Caco-2 (cell line): ENCODE measurements around the gene CABLES2. TPM values are rescaled to one million over a fixed set of nuclear protein-coding genes. Genes with fewer than 3 reads are reported as not detected.
A peak's percentile ranks its signal among the peaks of the same experiment; 100 is the strongest.

Source experiments
- BruUV-seq: library from RNA; stranded (reverse); fragments of 400-500 nt; replicated peaks from 2 replicates; lab custom pipeline; 2021; lab: Mats Ljungman, UMichigan
- CTCF ChIA-PET: fragments of 300-600 bp; sonication (Branson Sonifier 250); formaldehyde crosslinking; loops from one replicate; lab custom pipeline; 2022; ENCODE audit warnings: antibody characterized with exemption; lab: Charles Lee
- POLR2A ChIA-PET: fragments of 300-600 bp; sonication (Branson Sonifier 250); formaldehyde crosslinking; loops from one replicate; lab custom pipeline; 2022; ENCODE audit warnings: antibody characterized with exemption; lab: Charles Lee
- DNase-seq, 2 experiments: peaks; one replicate each; pipeline versions ENCODE4 v3.0.0 to v3.0.0-alpha.2; 2020 to 2022
- H3K27me3 ChIP-seq: replicated peaks from 2 replicates; pipeline ENCODE4 v1.6.0; 2011; ENCODE audit warnings: low read length; ENCODE audit not compliant: control insufficient read depth, insufficient read depth
- H3K36me3 ChIP-seq: 2 replicates; pipeline ENCODE4 v1.5.1; 2011; ENCODE audit warnings: low read length; ENCODE audit not compliant: control insufficient read depth, insufficient read depth
- H3K4me1 ChIP-seq: fragments of 250-450 bp; sonication (Bioruptor Pico); 2 replicates; pipeline ENCODE4 v1.5.1; 2020; ENCODE audit warnings: mild to moderate bottlenecking
- H3K4me3 ChIP-seq: 2 replicates; pipeline ENCODE4 v1.5.1; 2011; ENCODE audit warnings: low read depth, mild to moderate bottlenecking, control low read depth, low read length
- H3K9me3 ChIP-seq: fragments of 250-450 bp; sonication (Bioruptor Pico); 2 replicates; pipeline ENCODE4 v1.5.1; 2020; ENCODE audit warnings: mild to moderate bottlenecking, moderate library complexity
- H3K27ac Mint-ChIP-seq: one replicate; pipeline ENCODE4 v1.8.0; 2022; ENCODE audit warnings: mixed read lengths; ENCODE audit not compliant: unreplicated experiment
- H3K27me3 Mint-ChIP-seq: one replicate; pipeline ENCODE4 v1.8.0; 2022; ENCODE audit warnings: mixed read lengths; ENCODE audit not compliant: insufficient read depth, unreplicated experiment
- H3K36me3 Mint-ChIP-seq: one replicate; pipeline ENCODE4 v1.8.0; 2022; ENCODE audit warnings: mild to moderate bottlenecking, mixed read lengths; ENCODE audit not compliant: insufficient read depth, unreplicated experiment
- H3K4me1 Mint-ChIP-seq: one replicate; pipeline ENCODE4 v1.8.0; 2022; ENCODE audit warnings: low read depth, mixed read lengths; ENCODE audit not compliant: unreplicated experiment
- H3K4me3 Mint-ChIP-seq: one replicate; pipeline ENCODE4 v1.8.0; 2022; ENCODE audit warnings: mild to moderate bottlenecking, moderate library complexity, mixed read lengths; ENCODE audit not compliant: unreplicated experiment
- H3K9me3 Mint-ChIP-seq: one replicate; pipeline ENCODE4 v1.8.0; 2022; ENCODE audit warnings: mixed read lengths; ENCODE audit not compliant: unreplicated experiment
- intact Hi-C: fragments of 100-400 bp; cut with micrococcal nuclease; formaldehyde crosslinking; loops from one replicate; pipeline ENCODE4 v1.10.0; 2022; ENCODE audit not compliant: unreplicated experiment
- total RNA-seq: library from RNA; stranded (reverse); gene quantifications from 2 replicates; pipeline ENCODE4 v1.2.3, GENCODE V29; 2022
- TF ChIP-seq, protein P1 (sequence below), 2 experiments: fragments of 200-600 bp in 1 of 2; IDR thresholded peaks; 1 replicate in 1 of 2; 2 replicates in 1 of 2; pipeline versions ENCODE4 v1.5.1 to v1.8.0; 2011 to 2022; ENCODE audit warnings: antibody characterized with exemption in 1 of 2, control low read depth in 1 of 2, inconsistent platforms in 1 of 2, low read depth in 1 of 2, low read length in 1 of 2, mild to moderate bottlenecking in 1 of 2, moderate library complexity in 1 of 2; ENCODE audit not compliant: insufficient read depth in 1 of 2, severe bottlenecking in 1 of 2, unreplicated experiment in 1 of 2

CABLES2 gene
- total RNA-seq, 1 experiment from 2014 or later, result 36.4 TPM

DNA sequence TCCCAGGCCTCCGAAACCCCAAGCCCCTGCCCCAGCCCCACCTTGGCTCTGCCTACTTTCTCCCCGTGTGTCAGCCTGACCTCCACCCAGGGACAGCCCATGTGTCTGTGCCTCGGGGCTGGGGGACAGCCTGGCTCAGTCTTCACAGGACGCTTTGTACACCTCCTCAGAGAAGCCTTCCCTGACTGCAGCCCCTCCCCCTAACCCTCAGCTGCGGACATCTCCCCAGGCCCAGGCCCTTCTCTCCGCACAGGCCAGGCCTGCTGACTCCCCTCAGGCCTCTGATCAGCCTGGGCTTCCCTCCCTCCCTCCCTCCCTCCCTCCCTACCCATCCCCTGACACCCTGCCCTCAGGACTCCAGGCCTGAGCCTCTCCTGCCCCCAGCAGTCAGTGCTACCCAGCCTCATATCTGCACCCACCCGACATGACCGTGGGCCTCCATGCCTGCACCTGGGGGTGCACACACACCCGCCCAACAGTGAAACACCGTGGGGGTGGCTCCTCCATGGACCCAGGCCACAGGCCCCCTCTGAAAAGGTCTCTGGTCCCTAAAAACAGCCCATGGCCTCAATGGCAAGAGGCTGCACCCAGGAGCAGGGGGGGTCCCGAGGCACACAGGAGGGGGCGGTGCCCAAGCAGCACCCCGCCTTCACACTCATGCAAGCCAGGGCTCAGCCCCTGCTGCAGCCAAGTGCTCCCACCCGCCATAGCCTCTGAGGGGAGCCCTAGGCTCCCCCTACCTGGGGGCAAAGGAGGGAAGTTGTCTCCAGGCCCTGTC, 52.9 kb downstream of the CABLES2 start:
- peaks cover 6% of the 10 kb centered on the region for H3K9me3 Mint-ChIP-seq
- H3K4me1 Mint-ChIP-seq, result peaks cover 13% of the 10 kb centered on the region
- CTCF ChIA-PET, result interaction anchor here (0.6 kb wide), 1 partner anchor 15 kb away, joined by 3 read pairs; no protein-coding TSS in a partner anchor
- intact Hi-C loops, result no loop called here
- H3K27me3 Mint-ChIP-seq, result no peaks in the 10 kb centered on the region
- Histone ChIP-seq H3K27me3 (no peaks in the 10 kb centered on the region), H3K4me1 (peaks cover 76% of the 10 kb centered on the region), H3K4me3 (no peak overlapping the region), H3K36me3 (peaks cover 29% of the 10 kb centered on the region), H3K9me3 (no peaks in the 10 kb centered on the region)
- no peak overlapping the region for H3K4me3 Mint-ChIP-seq
- peaks cover 100% of the 10 kb centered on the region for H3K36me3 Mint-ChIP-seq
- TF ChIP-seq, protein P1, sequence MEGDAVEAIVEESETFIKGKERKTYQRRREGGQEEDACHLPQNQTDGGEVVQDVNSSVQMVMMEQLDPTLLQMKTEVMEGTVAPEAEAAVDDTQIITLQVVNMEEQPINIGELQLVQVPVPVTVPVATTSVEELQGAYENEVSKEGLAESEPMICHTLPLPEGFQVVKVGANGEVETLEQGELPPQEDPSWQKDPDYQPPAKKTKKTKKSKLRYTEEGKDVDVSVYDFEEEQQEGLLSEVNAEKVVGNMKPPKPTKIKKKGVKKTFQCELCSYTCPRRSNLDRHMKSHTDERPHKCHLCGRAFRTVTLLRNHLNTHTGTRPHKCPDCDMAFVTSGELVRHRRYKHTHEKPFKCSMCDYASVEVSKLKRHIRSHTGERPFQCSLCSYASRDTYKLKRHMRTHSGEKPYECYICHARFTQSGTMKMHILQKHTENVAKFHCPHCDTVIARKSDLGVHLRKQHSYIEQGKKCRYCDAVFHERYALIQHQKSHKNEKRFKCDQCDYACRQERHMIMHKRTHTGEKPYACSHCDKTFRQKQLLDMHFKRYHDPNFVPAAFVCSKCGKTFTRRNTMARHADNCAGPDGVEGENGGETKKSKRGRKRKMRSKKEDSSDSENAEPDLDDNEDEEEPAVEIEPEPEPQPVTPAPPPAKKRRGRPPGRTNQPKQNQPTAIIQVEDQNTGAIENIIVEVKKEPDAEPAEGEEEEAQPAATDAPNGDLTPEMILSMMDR (IDR thresholded peaks at IDR 0.05; ENCODE audit: insufficient read depth in 1 of 2, low read depth in 1 of 2, low read length in 1 of 2, severe bottlenecking in 1 of 2, unreplicated experiment in 1 of 2), result no peak
- POLR2A ChIA-PET, result no interaction called here
- no peak for DNase-seq
- BruUV-seq, result no TSS peak
- H3K27ac Mint-ChIP-seq, result peak overlapping the region; percentile 80

DNA sequence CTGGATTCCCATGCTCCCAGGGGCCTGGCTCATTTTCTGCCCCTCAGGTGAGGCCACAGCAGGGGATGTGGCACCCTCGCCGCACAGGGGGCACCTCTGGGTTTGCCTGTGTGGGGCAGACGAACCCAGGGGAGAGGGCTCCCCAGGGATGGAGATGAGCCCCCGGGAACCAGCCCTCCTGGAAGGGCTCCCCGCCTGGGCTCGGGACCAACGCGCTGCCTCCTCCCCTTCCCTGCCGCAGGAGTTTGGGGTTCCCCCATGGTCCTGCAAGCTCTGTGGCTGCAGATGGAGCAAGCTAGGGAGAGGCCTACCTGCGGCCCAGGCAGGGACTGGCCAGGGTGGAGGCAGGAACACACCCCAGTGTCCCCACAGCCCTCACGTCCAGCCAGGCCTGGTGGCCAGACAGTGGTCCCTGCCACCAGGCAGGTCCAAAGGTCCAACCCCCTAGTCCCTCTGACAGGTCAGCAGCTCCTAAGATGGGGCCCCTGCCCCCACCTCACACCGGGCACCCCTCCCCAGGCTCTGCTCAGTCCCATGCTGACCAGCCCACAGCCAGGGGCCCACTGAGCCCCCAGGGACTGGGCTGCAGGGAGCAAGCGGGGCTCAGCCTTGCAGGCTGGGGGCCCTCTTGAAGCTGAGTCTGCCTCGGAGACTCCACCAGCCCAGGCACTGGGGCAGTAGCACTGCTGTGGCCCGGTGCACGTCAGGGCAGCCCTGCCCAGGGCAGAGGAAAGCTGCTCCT, 53.6 kb downstream of the CABLES2 start:
- intact Hi-C loops, result no loop called here
- H3K4me1 ChIP-seq, result peaks cover 68% of the 10 kb centered on the region
- CTCF ChIA-PET, result interaction anchor here (0.6 kb wide), 1 partner anchor 16 kb away, joined by 3 read pairs; no protein-coding TSS in a partner anchor
- no peak for DNase-seq
- Mint-ChIP-seq H3K4me1 (peaks cover 13% of the 10 kb centered on the region), H3K27me3 (no peaks in the 10 kb centered on the region), H3K4me3 (no peak overlapping the region), H3K36me3 (peaks cover 100% of the 10 kb centered on the region), H3K9me3 (peaks cover 14% of the 10 kb centered on the region), H3K27ac (peak overlapping the region; percentile 80)
- BruUV-seq, result no TSS peak
- H3K27me3 ChIP-seq, result no peaks in the 10 kb centered on the region
- H3K4me3 ChIP-seq, result no peak overlapping the region
- TF ChIP-seq, protein P1 (IDR thresholded peaks at IDR 0.05; ENCODE audit: insufficient read depth in 1 of 2, low read depth in 1 of 2, low read length in 1 of 2, severe bottlenecking in 1 of 2, unreplicated experiment in 1 of 2), result no peak
- no peaks in the 10 kb centered on the region for H3K9me3 ChIP-seq
- H3K36me3 ChIP-seq, result peaks cover 31% of the 10 kb centered on the region
- POLR2A ChIA-PET, result no interaction called here

DNA sequence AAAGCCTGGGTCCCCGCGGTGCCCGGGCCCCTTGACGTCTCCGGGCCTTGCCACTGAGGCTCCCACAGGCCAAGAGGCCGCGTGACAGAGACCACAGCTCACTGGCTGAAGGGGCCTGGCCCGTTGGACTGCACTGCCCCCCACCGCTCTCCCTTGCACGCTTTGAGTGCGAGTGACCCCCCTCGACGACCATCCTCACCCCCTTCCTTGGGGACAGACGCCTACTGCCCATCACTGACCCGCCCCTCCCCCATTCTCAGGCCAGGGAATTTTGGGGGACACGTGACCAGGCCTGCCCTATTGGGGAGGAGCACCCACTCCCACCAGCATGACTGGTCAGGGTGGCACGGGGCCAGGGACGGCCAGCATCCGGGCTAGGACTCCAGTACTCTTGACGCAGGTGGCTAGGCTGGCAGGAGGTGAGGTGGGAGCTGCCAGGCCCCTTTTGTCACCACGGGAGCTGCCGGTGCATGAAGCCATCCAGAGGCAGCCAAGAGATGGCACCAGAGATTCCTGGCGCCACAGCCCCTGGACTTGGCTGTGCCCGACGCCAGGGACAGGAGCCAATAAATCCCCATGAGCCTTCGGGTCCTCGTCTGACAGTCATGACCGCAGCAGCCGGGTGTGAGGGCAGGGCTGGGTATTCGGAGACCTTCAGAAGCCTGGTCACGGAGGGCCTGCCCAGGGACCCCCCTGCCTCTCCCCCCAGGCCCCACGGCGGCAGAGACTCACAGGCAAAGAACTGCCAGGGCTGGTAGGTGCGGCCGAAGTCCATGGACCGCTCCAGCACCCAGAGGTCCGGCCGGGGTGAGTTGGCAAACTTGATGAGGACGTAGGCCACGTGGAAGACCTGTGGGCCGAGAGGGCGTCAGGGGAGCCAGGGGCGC, 54.4 kb downstream of the CABLES2 start:
- no TSS peak for BruUV-seq
- TF ChIP-seq, protein P1 (IDR thresholded peaks at IDR 0.05; ENCODE audit: insufficient read depth in 1 of 2, low read depth in 1 of 2, low read length in 1 of 2, severe bottlenecking in 1 of 2, unreplicated experiment in 1 of 2), result no peak
- H3K27me3 ChIP-seq, result no peaks in the 10 kb centered on the region
- H3K4me1 ChIP-seq, result peaks cover 60% of the 10 kb centered on the region
- no peak for DNase-seq
- ChIA-PET CTCF (no interaction called here), POLR2A (no interaction called here)
- H3K36me3 ChIP-seq, result peaks cover 33% of the 10 kb centered on the region
- Mint-ChIP-seq H3K27ac (peak overlapping the region; percentile 61), H3K27me3 (no peaks in the 10 kb centered on the region), H3K36me3 (peaks cover 100% of the 10 kb centered on the region), H3K4me1 (peaks cover 13% of the 10 kb centered on the region), H3K4me3 (no peak overlapping the region), H3K9me3 (peaks cover 18% of the 10 kb centered on the region)
- intact Hi-C loops, result no loop called here
- no peaks in the 10 kb centered on the region for H3K9me3 ChIP-seq
- H3K4me3 ChIP-seq, result no peak overlapping the region
